ENCODE measurements around the gene KIAA1217. TPM values are rescaled to one million over a fixed set of nuclear protein-coding genes. Genes with fewer than 3 reads are reported as not detected.

Gene KIAA1217
- total RNA-seq, 2 donors from 2014 or later = 92.5 to 188 TPM

DNA sequence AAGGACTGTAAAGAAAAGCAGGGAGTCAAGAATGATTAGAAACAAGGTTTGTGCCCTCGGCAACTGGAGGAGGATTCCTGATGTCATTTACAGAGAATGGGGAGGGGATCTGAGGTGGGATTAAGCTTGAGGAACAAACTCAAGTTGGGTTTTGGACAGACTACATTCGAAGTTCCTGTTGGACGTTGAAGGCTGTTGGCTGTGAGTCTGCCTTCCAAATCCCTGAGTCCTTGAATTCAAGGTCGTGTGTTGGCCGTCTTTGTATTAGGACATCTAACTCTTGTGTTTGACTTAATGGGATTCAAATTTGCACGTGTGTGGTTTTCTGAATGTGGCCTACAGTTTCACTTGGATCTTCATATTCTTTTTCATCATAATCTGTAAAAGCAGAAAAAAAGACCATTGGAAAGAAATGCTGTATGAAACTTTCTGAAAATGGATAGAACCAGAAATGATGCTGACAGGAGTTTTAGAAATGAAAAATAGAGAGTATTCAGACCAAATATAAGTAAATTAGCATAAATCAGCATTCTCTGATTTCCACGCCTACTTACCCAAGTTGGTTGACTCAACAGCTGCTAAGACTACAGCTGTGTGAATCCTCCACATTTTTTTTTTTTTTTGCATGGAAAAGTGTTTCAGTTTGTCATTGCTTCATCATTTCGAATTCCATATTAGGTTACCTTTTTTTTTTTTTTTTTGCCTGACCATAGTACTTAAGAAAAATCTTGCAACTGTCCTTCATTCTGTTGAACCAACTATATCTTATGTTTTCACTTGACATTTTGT is 94.8 kb downstream of the KIAA1217 start:
- intact Hi-C loops (cut with DNase I) = no loop called here
- WGBS = 79% methylated on average over 8 of the region's 8 CpGs
- Histone ChIP-seq H3K36me3 (no peaks in the 10 kb centered on the region), H3K27me3 (replicated peaks; ENCODE audit: insufficient read depth) (no peaks in the 10 kb centered on the region), H3K9me3 (no peaks in the 10 kb centered on the region), H3K4me1 (replicated peaks) (no peaks in the 10 kb centered on the region), H3K27ac (no peak overlapping the region), H3K4me3 (no peak overlapping the region)
- TF ChIP-seq, protein P1, sequence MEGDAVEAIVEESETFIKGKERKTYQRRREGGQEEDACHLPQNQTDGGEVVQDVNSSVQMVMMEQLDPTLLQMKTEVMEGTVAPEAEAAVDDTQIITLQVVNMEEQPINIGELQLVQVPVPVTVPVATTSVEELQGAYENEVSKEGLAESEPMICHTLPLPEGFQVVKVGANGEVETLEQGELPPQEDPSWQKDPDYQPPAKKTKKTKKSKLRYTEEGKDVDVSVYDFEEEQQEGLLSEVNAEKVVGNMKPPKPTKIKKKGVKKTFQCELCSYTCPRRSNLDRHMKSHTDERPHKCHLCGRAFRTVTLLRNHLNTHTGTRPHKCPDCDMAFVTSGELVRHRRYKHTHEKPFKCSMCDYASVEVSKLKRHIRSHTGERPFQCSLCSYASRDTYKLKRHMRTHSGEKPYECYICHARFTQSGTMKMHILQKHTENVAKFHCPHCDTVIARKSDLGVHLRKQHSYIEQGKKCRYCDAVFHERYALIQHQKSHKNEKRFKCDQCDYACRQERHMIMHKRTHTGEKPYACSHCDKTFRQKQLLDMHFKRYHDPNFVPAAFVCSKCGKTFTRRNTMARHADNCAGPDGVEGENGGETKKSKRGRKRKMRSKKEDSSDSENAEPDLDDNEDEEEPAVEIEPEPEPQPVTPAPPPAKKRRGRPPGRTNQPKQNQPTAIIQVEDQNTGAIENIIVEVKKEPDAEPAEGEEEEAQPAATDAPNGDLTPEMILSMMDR (IDR thresholded peaks at IDR 0.05) = no peak
- TF ChIP-seq POLR2A (IDR thresholded peaks at IDR 0.05) (no peak), POLR2AphosphoS5 (IDR thresholded peaks at IDR 0.05) (no peak)
- no peak for DNase-seq (ENCODE audit: low spot score)

DNA sequence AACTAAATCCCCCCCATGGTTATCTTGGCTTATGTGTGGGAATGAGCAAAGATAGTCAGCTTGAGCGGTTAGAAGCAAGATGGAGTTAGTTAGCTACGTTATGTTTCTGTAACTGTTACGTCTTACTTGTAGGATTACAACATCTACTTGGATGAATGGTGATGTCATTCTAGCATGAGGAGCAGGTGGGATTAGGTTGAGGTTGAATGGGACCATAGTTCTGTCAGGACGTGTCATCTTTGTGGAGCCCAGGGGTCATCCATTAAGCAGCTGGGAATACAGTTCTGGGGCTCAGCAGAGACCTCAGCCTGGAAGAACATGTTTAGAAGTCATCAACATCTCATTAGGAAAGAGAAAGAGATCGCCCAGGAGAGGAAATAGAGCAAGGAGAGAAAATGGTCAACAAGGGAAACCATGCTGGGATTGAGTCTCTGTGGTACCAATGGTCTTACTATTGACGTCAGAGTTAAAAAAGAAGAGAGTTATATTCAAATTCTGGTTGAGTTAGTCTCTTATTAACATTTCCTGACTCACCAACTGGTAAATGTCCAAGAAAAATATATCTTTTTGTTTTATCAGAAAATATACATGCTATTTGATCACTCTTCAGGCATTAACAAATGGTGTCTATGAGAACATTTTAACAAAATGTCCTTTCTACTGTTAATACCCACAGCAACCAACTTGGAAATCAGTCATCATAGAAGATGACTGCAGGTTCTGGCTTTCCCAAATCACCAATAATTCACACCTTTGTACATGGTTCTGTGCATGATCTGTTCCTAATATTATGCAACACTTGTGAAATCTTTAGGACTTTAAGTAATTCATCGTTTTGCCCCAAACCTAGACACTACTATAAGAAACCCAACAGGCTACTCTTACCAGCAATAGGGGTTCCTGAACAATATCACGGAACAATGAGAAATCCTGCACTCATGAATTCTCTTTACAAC is 96.9 kb downstream of the KIAA1217 start:
- WGBS = 88% methylated on average over 8 of the region's 8 CpGs
- intact Hi-C loops (cut with DNase I) = no loop called here
- no peaks in the 10 kb centered on the region for H3K27me3 ChIP-seq (replicated peaks; ENCODE audit: insufficient read depth)
- H3K9me3 ChIP-seq = no peaks in the 10 kb centered on the region
- no peaks in the 10 kb centered on the region for H3K36me3 ChIP-seq
- no peak for DNase-seq (ENCODE audit: low spot score)
- H3K4me3 ChIP-seq = no peak overlapping the region
- TF ChIP-seq POLR2A (IDR thresholded peaks at IDR 0.05) = no peak
- TF ChIP-seq POLR2AphosphoS5 (IDR thresholded peaks at IDR 0.05) = no peak
- TF ChIP-seq, protein P1 (IDR thresholded peaks at IDR 0.05) = no peak
- H3K27ac ChIP-seq = no peak overlapping the region
- no peaks in the 10 kb centered on the region for H3K4me1 ChIP-seq (replicated peaks)

DNA sequence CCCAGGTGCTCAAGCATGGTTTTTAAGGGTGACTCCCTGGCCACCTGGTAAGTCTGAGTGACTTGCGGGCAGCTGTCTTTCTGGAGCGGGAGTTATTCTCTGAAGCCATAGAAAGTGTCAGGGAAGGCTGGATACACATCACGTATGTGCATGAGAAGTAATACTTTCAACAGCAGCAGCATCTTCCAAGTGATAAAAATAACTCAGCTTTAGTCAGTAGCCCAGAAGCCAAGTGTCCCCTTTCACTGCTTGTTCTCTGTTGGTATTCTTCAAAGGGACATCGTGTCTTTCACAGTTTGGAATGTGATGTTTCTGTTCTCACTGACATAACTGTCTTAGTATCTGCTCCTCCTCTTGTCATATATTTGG is 97.6 kb downstream of the KIAA1217 start:
- no peaks in the 10 kb centered on the region for H3K4me1 ChIP-seq (replicated peaks)
- H3K4me3 ChIP-seq = no peak overlapping the region
- 55% methylated on average over 4 of the region's 4 CpGs for WGBS
- intact Hi-C loops (cut with DNase I) = no loop called here
- TF ChIP-seq POLR2AphosphoS5 (IDR thresholded peaks at IDR 0.05) (peak; percentile 46), POLR2A (IDR thresholded peaks at IDR 0.05) (no peak)
- no peaks in the 10 kb centered on the region for H3K27me3 ChIP-seq (replicated peaks; ENCODE audit: insufficient read depth)
- no peaks in the 10 kb centered on the region for H3K36me3 ChIP-seq
- H3K27ac ChIP-seq = no peak overlapping the region
- DNase-seq (ENCODE audit: low spot score) = no peak
- H3K9me3 ChIP-seq = no peaks in the 10 kb centered on the region

DNA sequence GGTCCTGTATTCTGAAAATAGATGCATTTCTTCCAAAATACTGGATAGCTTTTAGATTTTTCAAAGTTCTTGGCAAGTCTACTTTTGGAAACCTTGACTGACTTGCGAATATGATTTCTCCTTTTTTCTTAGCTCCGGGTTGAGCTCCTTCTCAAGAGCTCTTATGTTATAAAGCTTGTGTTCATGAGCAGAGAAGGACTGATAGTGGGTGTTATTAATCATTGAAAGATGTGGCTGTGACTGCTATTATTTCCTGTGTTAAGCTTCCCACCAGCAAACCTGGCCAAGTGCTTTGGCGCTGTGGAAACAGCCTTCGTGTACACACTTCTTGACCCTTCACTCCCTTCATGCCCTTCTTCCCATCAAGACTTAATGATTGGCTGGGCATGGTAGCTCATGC is 98.2 kb downstream of the KIAA1217 start:
- intact Hi-C loops (cut with DNase I) = no loop called here
- Histone ChIP-seq H3K36me3 (no peaks in the 10 kb centered on the region), H3K4me3 (no peak overlapping the region), H3K27ac (no peak overlapping the region), H3K27me3 (replicated peaks; ENCODE audit: insufficient read depth) (no peaks in the 10 kb centered on the region), H3K9me3 (no peaks in the 10 kb centered on the region), H3K4me1 (replicated peaks) (no peaks in the 10 kb centered on the region)
- 60% methylated on average over 4 of the region's 4 CpGs for WGBS
- DNase-seq (ENCODE audit: low spot score) = no peak
- TF ChIP-seq POLR2A (IDR thresholded peaks at IDR 0.05) (no peak), POLR2AphosphoS5 (IDR thresholded peaks at IDR 0.05) (no peak)
- TF ChIP-seq, protein P1 (IDR thresholded peaks at IDR 0.05) = no peak

DNA sequence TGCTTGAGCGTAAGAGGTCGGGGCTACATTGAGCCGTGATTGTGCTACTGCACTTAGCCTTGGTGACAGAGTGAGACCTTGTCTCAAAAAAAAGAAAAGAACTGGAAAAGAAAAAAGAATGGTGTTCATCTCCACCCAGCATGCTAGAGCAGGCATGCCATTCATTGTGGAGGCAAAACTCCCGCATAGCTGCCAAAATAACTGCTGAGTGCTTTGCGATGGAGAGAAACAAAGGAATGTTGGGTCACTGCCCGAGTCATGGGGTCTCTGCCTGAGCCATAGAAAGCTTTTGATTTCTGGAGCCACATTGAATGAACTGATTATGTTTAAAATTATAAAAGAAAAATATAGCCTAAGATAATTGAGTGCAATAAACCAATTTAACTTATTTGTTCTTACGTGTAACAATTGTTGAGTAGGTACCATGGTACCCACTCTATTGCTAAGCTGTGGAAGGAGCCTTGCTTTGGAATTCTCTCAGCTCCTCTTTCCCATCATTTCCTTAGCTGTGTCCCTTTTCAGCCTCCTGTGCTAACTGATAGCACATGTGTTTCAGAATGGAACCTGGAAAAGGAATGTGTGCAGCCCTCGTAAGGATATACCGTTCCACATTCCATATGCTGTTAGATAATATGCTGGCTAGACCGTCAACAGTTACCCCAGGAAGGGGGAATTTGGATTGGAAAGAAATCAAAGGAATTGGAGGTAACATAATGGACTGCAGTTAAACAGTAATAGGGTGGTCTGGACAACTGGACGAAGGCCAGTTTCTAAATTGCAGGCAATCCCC is 99.0 kb downstream of the KIAA1217 start:
- H3K4me1 ChIP-seq (replicated peaks) = no peaks in the 10 kb centered on the region
- H3K9me3 ChIP-seq = no peaks in the 10 kb centered on the region
- no peaks in the 10 kb centered on the region for H3K27me3 ChIP-seq (replicated peaks; ENCODE audit: insufficient read depth)
- no peaks in the 10 kb centered on the region for H3K36me3 ChIP-seq
- TF ChIP-seq POLR2AphosphoS5 (IDR thresholded peaks at IDR 0.05) (no peak), POLR2A (IDR thresholded peaks at IDR 0.05) (no peak)
- TF ChIP-seq, protein P1 (IDR thresholded peaks at IDR 0.05) = no peak
- DNase-seq (ENCODE audit: low spot score) = no peak
- intact Hi-C loops (cut with DNase I) = no loop called here
- H3K4me3 ChIP-seq = no peak overlapping the region
- 52% methylated on average over 11 of the region's 11 CpGs for WGBS
- H3K27ac ChIP-seq = no peak overlapping the region

All from prostate gland (tissue), 2 donors.